ENCODE measurements around the gene PROM1. TPM values are rescaled to one million over a fixed set of nuclear protein-coding genes. Genes with fewer than 3 reads are reported as not detected.

PROM1 gene
- total and polyA plus RNA-seq, 2 experiments from 2014 or later, result 36.6 to 66.6 TPM

- Mint-ChIP-seq H3K27ac (peak overlapping the region; percentile 3; the same call in 1 of the 2 replicates), H3K4me1 (peaks cover 10% of the 10 kb centered on the region), H3K4me3 (no peak overlapping the region), H3K9me3 (no peaks in the 10 kb centered on the region), H3K36me3 (ENCODE audit: low read depth) (no peaks in the 10 kb centered on the region), H3K27me3 (ENCODE audit: insufficient read depth, low read depth, poor library complexity) (peaks cover 7% of the 10 kb centered on the region)
- DNase-seq (ENCODE audit: low spot score) (peak; percentile 48), ATAC-seq (peak; percentile 85)
- Histone ChIP-seq H3K4me1 (ENCODE audit: insufficient read depth) (no peaks in the 10 kb centered on the region), H3K9me2 (ENCODE audit: insufficient read depth) (peaks cover 3% of the 10 kb centered on the region; the same call in 1 of the 2 replicates), H3K4me2 (0 out of 2 replicates have a peak overlapping the region, but pooled peaks have one; percentile 8), H2AFZ (peak overlapping the region; percentile 98), H3K27ac (ENCODE audit: low read depth) (no peak overlapping the region), H3K36me3 (ENCODE audit: insufficient read depth) (no peaks in the 10 kb centered on the region), H3F3A (replicated peaks; ENCODE audit: low read depth) (no peaks in the 10 kb centered on the region), H3K79me2 (replicated peaks; ENCODE audit: insufficient read depth) (no peaks in the 10 kb centered on the region), H4K20me1 (replicated peaks; ENCODE audit: insufficient read depth) (no peaks in the 10 kb centered on the region), H3K4me3 (no peak overlapping the region), H3K27me3 (ENCODE audit: insufficient read depth) (no peaks in the 10 kb centered on the region)
- TF ChIP-seq ZNF114 (CRISPR knock-in tag; IDR thresholded peaks at IDR 0.05) (no peak), REST (IDR thresholded peaks at IDR 0.05; ENCODE audit: unreplicated experiment) (no peak), POLR2AphosphoS5 (IDR thresholded peaks at IDR 0.05; ENCODE audit: low read depth) (no peak), CTCF (conservative IDR thresholded peaks at IDR 0.05; ENCODE audit: low read depth in 2 of 2) (no peak), NANOG (IDR thresholded peaks at IDR 0.05; ENCODE audit: borderline replicate concordance) (no peak), STAT1 (IDR thresholded peaks at IDR 0.05; ENCODE audit: unreplicated experiment) (no peak), EZH2 (IDR thresholded peaks at IDR 0.05; ENCODE audit: low read depth, unreplicated experiment) (no peak), JUNB (IDR thresholded peaks at IDR 0.05; ENCODE audit: unreplicated experiment) (no peak), ZNF331 (CRISPR knock-in tag; IDR thresholded peaks at IDR 0.05; ENCODE audit: low read depth) (no peak), ZNF462 (CRISPR knock-in tag; IDR thresholded peaks at IDR 0.05) (no peak), CREB1 (CRISPR knock-in tag; IDR thresholded peaks at IDR 0.05; ENCODE audit: low read depth) (no peak), ETS1 (IDR thresholded peaks at IDR 0.05) (no peak), EZH2phosphoT487 (IDR thresholded peaks at IDR 0.05; ENCODE audit: unreplicated experiment) (no peak)
Measured at GRCh38 chr4:15938182-15938581, 145.6 kb downstream of the PROM1 start.
